PC-9 (cell line): Measurements from ENCODE around the gene PHLDA3. TPM values are rescaled to one million over a fixed set of nuclear protein-coding genes. Genes with fewer than 3 reads are reported as not detected.

ENCODE experiments used
- BruUV-seq: library from RNA; stranded (reverse); fragments of 400-500 nt; replicated peaks from 2 replicates; lab custom pipeline; 2021; lab: Mats Ljungman, UMichigan
- CTCF ChIA-PET: fragments of 300-600 bp; sonication (Branson Sonifier 250); formaldehyde crosslinking; loops from one replicate; lab custom pipeline; 2022; ENCODE audit warnings: antibody characterized with exemption; lab: Charles Lee
- POLR2A ChIA-PET: fragments of 300-600 bp; sonication (Branson Sonifier 250); formaldehyde crosslinking; loops from one replicate; lab custom pipeline; 2022; ENCODE audit warnings: antibody characterized with exemption; ENCODE audit not compliant: unreplicated experiment; lab: Charles Lee
- DNase-seq, 2 experiments: peaks; one replicate each; pipeline versions ENCODE4 v3.0.0 to v3.0.0-alpha.2; 2015 to 2022; ENCODE audit warnings: mixed read lengths in 1 of 2
- H2AFZ ChIP-seq: fragments of 200-600 bp; sonication (generic); 2 replicates; pipeline ENCODE4 v1.8.1; 2017; ENCODE audit warnings: antibody characterized with exemption
- H3F3A ChIP-seq: fragments of 200-600 bp; sonication (generic); 2 replicates; pipeline ENCODE4 v1.8.1; 2017; ENCODE audit warnings: antibody characterized with exemption, mild to moderate bottlenecking, low read depth; ENCODE audit not compliant: insufficient read depth
- H3K27ac ChIP-seq: fragments of 200-600 bp; sonication (generic); 2 replicates; pipeline ENCODE4 v1.6.1; 2016; ENCODE audit warnings: mixed run types
- H3K27me3 ChIP-seq: fragments of 200-600 bp; sonication (generic); 2 replicates; pipeline ENCODE4 v1.6.1; 2016; ENCODE audit warnings: low read depth, mixed run types; ENCODE audit not compliant: insufficient read depth
- H3K36me3 ChIP-seq: fragments of 200-600 bp; sonication (generic); 2 replicates; pipeline ENCODE4 v1.6.1; 2016; ENCODE audit warnings: low read depth, mixed run types
- H3K4me1 ChIP-seq: fragments of 200-600 bp; sonication (generic); replicated peaks from 2 replicates; pipeline ENCODE4 v1.6.1; 2016; ENCODE audit warnings: mixed run types; ENCODE audit not compliant: insufficient read depth
- H3K4me2 ChIP-seq: fragments of 200-600 bp; sonication (generic); 2 replicates; pipeline ENCODE4 v1.6.1; 2017; ENCODE audit warnings: mixed run types
- H3K4me3 ChIP-seq: fragments of 200-600 bp; sonication (generic); 2 replicates; pipeline ENCODE4 v1.6.1; 2016; ENCODE audit warnings: mixed run types
- H3K79me2 ChIP-seq: fragments of 200-600 bp; sonication (generic); 2 replicates; pipeline ENCODE4 v1.6.1; 2017; ENCODE audit warnings: low read depth, mixed run types
- H3K9me2 ChIP-seq: fragments of 200-600 bp; sonication (generic); 2 replicates; pipeline ENCODE4 v1.8.1; 2017; ENCODE audit warnings: mild to moderate bottlenecking; ENCODE audit not compliant: insufficient read depth
- H3K9me3 ChIP-seq: fragments of 200-600 bp; sonication (generic); 2 replicates; pipeline ENCODE4 v1.8.1; 2016; ENCODE audit warnings: low read depth; ENCODE audit not compliant: insufficient read depth
- H4K20me1 ChIP-seq: fragments of 200-600 bp; sonication (generic); 2 replicates; pipeline ENCODE4 v1.8.1; 2017; ENCODE audit not compliant: insufficient read depth
- CTCF ChIP-seq: fragments of 200-600 bp; sonication (generic); conservative IDR thresholded peaks from 2 replicates; pipeline ENCODE4 v1.6.1; 2017; ENCODE audit warnings: mixed run types, antibody characterized with exemption, mild to moderate bottlenecking, moderate library complexity
- EZH2 ChIP-seq: fragments of 200-600 bp; sonication (generic); IDR thresholded peaks from 2 replicates; pipeline ENCODE4 v1.8.0; 2017; ENCODE audit warnings: antibody characterized with exemption, low read depth
- intact Hi-C: fragments of 100-400 bp; cut with micrococcal nuclease; formaldehyde crosslinking; loops from one replicate; pipeline ENCODE4 v1.10.0; 2022; ENCODE audit not compliant: unreplicated experiment
- total RNA-seq: library from RNA; stranded (reverse); gene quantifications from 2 replicates; pipeline ENCODE4 v1.2.3, GENCODE V29; 2021

PHLDA3 gene
- total RNA-seq, 1 experiment from 2014 or later = 31.6 TPM

GRCh38 chr1:201465698-201466290 lies 3.2 kb downstream of the PHLDA3 start:
- H3K4me1 ChIP-seq = peaks cover 57% of the 10 kb centered on the region
- peaks cover 48% of the 10 kb centered on the region for H3F3A ChIP-seq
- peak overlapping the region; percentile 60 for H3K4me3 ChIP-seq
- peak overlapping the region; percentile 100 for H3K4me2 ChIP-seq
- no peaks in the 10 kb centered on the region for H4K20me1 ChIP-seq
- no peak for TF ChIP-seq CTCF
- no peak for TF ChIP-seq EZH2
- TSS peak; percentile 12 for BruUV-seq
- H3K9me3 ChIP-seq = no peaks in the 10 kb centered on the region
- H3K27ac ChIP-seq = peak overlapping the region; percentile 95
- intact Hi-C loops = loop anchor here (2.0 to 10.0 kb wide), 2 partner anchors 17 to 879 kb away; partner anchors contain the start of genes PPP1R12B and UBE2T
- H3K9me2 ChIP-seq = no peaks in the 10 kb centered on the region
- ChIA-PET POLR2A (interaction anchor here (0.5 to 0.6 kb wide), 3 partner anchors 24 to 34 kb away, joined by 3 to 19 read pairs (median 10); no protein-coding TSS in a partner anchor), CTCF (interaction anchor here (0.9 to 1.0 kb wide), 2 partner anchors 18 to 30 kb away, joined by 5 read pairs; no protein-coding TSS in a partner anchor)
- peaks cover 47% of the 10 kb centered on the region for H3K79me2 ChIP-seq
- peaks cover 22% of the 10 kb centered on the region for H3K36me3 ChIP-seq
- no peak overlapping the region for H2AFZ ChIP-seq
- no peak for DNase-seq
- no peaks in the 10 kb centered on the region for H3K27me3 ChIP-seq

- H3K4me3 ChIP-seq = no peak overlapping the region
- H3K36me3 ChIP-seq = peaks cover 22% of the 10 kb centered on the region
- 0 out of 2 replicates have a peak, but pooled peaks have one; percentile 33 for TF ChIP-seq CTCF
- no peak for TF ChIP-seq EZH2
- POLR2A ChIA-PET = interaction anchor here (0.6 kb wide), 1 partner anchor 250 kb away, joined by 3 read pairs; no protein-coding TSS in a partner anchor
- H3K27me3 ChIP-seq = no peaks in the 10 kb centered on the region
- peak overlapping the region; percentile 85 for H3K4me2 ChIP-seq
- DNase-seq = peak; percentile 17 to 66
- H3K79me2 ChIP-seq = peaks cover 39% of the 10 kb centered on the region
- CTCF ChIA-PET = no interaction called here
- H3K4me1 ChIP-seq = peaks cover 78% of the 10 kb centered on the region
- H3F3A ChIP-seq = peaks cover 54% of the 10 kb centered on the region
- intact Hi-C loops = loop anchor here (5.0 to 10.0 kb wide), 2 partner anchors 66 to 882 kb away; partner anchors contain the start of genes LAD1, PPP1R12B and UBE2T
- no peaks in the 10 kb centered on the region for H3K9me2 ChIP-seq
- H3K27ac ChIP-seq = peak overlapping the region; percentile 100
- no TSS peak for BruUV-seq
- H4K20me1 ChIP-seq = no peaks in the 10 kb centered on the region
- H2AFZ ChIP-seq = no peak overlapping the region
- no peaks in the 10 kb centered on the region for H3K9me3 ChIP-seq
These were observed 5.9 kb downstream of the PHLDA3 start for GRCh38 chr1:201463071-201463552.

- peak overlapping the region; percentile 100 for H3K27ac ChIP-seq
These were observed 7.1 kb downstream of the PHLDA3 start for GRCh38 chr1:201461645-201462441.

More at GRCh38 chr1:201461645-201462441, 7.1 kb downstream of the PHLDA3 start:
- Histone ChIP-seq H3K4me3 (peak overlapping the region; percentile 43), H3K9me2 (no peaks in the 10 kb centered on the region), H3K79me2 (peaks cover 26% of the 10 kb centered on the region), H4K20me1 (no peaks in the 10 kb centered on the region), H2AFZ (no peak overlapping the region), H3F3A (peaks cover 56% of the 10 kb centered on the region), H3K4me1 (peaks cover 86% of the 10 kb centered on the region), H3K4me2 (peak overlapping the region; percentile 85), H3K9me3 (no peaks in the 10 kb centered on the region), H3K36me3 (peaks cover 22% of the 10 kb centered on the region), H3K27me3 (no peaks in the 10 kb centered on the region)
- intact Hi-C loops = loop anchor here (2.0 to 10.0 kb wide), 4 partner anchors 27 to 883 kb away; partner anchors contain the start of genes LAD1, PPP1R12B and UBE2T
- CTCF ChIA-PET = interaction anchor here (0.6 to 1.6 kb wide), 4 partner anchors 14 to 26 kb away, joined by 3 to 5 read pairs (median 3); no protein-coding TSS in a partner anchor
- POLR2A ChIA-PET = interaction anchor here (0.6 to 1.2 kb wide), 5 partner anchors 7 to 116 kb away, joined by 3 to 26 read pairs (median 4); partner anchors contain the start of gene PHLDA3
- peak; percentile 95 to 97 for DNase-seq
- TF ChIP-seq CTCF (0 out of 2 replicates have a peak, but pooled peaks have one; percentile 28), EZH2 (no peak)
- TSS peak; percentile 93 for BruUV-seq
